Ascending aorta (tissue), 2 donors: Measurements from ENCODE around the gene TMEM109. TPM values are rescaled to one million over a fixed set of nuclear protein-coding genes. Genes with fewer than 3 reads are reported as not detected.
A peak's percentile ranks its signal among the peaks of the same experiment; 100 is the strongest.

Experiments used
- DNase-seq, 2 donors: peaks; one replicate each; pipeline ENCODE4 v3.0.0-alpha.2; 2019; ENCODE audit warnings: low spot score in 2 of 2
- H3K27ac ChIP-seq, 2 donors: fragments of 200-600 bp; sonication (generic); one replicate each; pipeline ENCODE4 v1.5.1; 2016 to 2017; ENCODE audit warnings: mild to moderate bottlenecking in 1 of 2
- H3K27me3 ChIP-seq: fragments of 200-600 bp; sonication (generic); one replicate; pipeline ENCODE4 v1.5.1; 2017
- H3K36me3 ChIP-seq, 2 donors: fragments of 200-600 bp; sonication (generic); one replicate each; pipeline ENCODE4 v1.5.1; 2016
- H3K4me1 ChIP-seq, 2 donors: fragments of 200-600 bp; sonication (generic); one replicate each; pipeline ENCODE4 v1.5.1; 2016 to 2017; ENCODE audit warnings: mild to moderate bottlenecking in 1 of 2
- H3K4me3 ChIP-seq, 2 donors: fragments of 200-600 bp; sonication (generic); one replicate each; pipeline ENCODE4 v1.5.1; 2016 to 2017; ENCODE audit warnings: mild to moderate bottlenecking in 1 of 2
- H3K9me3 ChIP-seq, 2 donors: fragments of 200-600 bp; sonication (generic); one replicate each; pipeline ENCODE4 v1.5.1; 2016
- CTCF ChIP-seq, 3 experiments: fragments of 200-600 bp in 2 of 3; fragments of 450-650 bp in 1 of 3; sonication (generic) in 2 of 3; IDR thresholded peaks; one replicate each; pipeline ENCODE4 v1.5.1; 2016 to 2019; ENCODE audit warnings: antibody characterized with exemption in 3 of 3, mild to moderate bottlenecking in 1 of 3, moderate library complexity in 1 of 3
- intact Hi-C: fragments of 100-400 bp; cut with DNase I; formaldehyde crosslinking; loops from one replicate; pipeline ENCODE4 v1.15.1; 2023
- total RNA-seq: library from RNA; depleted of rRNA; stranded (reverse); fragments of >200 nt; gene quantifications from one replicate; pipeline ENCODE4 v1.1.0, GENCODE V29; 2016

TMEM109 gene
- total RNA-seq, 1 donor from 2014 or later, result 238 TPM

- intact Hi-C loops, result loop anchor here (5.0 kb wide), 1 partner anchor 120 kb away; no protein-coding TSS in a partner anchor
Measured at GRCh38 chr11:60897496-60897895, 16.5 kb upstream of the TMEM109 start.

GRCh38 chr11:60899046-60899936 is 14.7 kb upstream of the TMEM109 start:
- no peak for DNase-seq
- Histone ChIP-seq H3K9me3 (no peaks in the 10 kb centered on the region), H3K36me3 (peaks cover 78 to 86% of the 10 kb centered on the region in 2 donors), H3K4me1 (no peaks in the 10 kb centered on the region), H3K27me3 (no peaks in the 10 kb centered on the region), H3K4me3 (no peak overlapping the region), H3K27ac (no peak overlapping the region)
- peak; percentile 70 to 97 (median 95) for TF ChIP-seq CTCF (IDR thresholded peaks at IDR 0.05)
- intact Hi-C loops, result loop anchor here (1.0 to 5.0 kb wide), 2 partner anchors 68 to 122 kb away; no protein-coding TSS in a partner anchor

More at GRCh38 chr11:60897496-60897895, 16.5 kb upstream of the TMEM109 start:
- H3K27ac ChIP-seq, result no peak overlapping the region
- no peak for DNase-seq
- H3K36me3 ChIP-seq, result peaks cover 85 to 86% of the 10 kb centered on the region in 2 donors
- no peak overlapping the region for H3K4me3 ChIP-seq
- H3K27me3 ChIP-seq, result no peaks in the 10 kb centered on the region
- H3K9me3 ChIP-seq, result no peaks in the 10 kb centered on the region
- no peaks in the 10 kb centered on the region for H3K4me1 ChIP-seq
- TF ChIP-seq CTCF (IDR thresholded peaks at IDR 0.05), result no peak

DNA sequence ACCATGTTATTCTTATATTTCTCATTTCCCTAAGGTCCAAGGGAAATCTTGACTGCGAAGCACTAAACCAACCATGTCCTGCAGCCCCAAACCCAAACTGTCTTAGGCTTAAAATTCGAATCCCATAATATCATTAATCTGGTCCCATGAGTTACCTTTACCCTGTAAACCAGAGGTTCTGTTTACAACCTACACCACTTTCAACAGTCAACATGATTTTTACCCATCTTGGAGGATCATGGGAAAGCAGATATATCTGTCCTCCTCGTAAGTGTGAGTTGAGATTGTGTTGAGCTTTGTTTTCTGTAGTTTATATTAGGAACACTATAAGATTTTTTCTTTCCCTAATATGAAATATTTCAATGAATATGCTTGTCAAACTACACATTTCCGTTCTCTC is 14.0 kb upstream of the TMEM109 start:
- intact Hi-C loops, result loop anchor here (1.0 to 5.0 kb wide), 2 partner anchors 69 to 123 kb away; no protein-coding TSS in a partner anchor
- DNase-seq, result no peak
- Histone ChIP-seq H3K4me1 (peaks cover 1 to 4% of the 10 kb centered on the region in 2 donors), H3K27me3 (no peaks in the 10 kb centered on the region), H3K36me3 (peaks cover 71 to 79% of the 10 kb centered on the region in 2 donors), H3K27ac (no peak overlapping the region), H3K9me3 (no peaks in the 10 kb centered on the region), H3K4me3 (no peak overlapping the region)
- no peak for TF ChIP-seq CTCF (IDR thresholded peaks at IDR 0.05)

DNA sequence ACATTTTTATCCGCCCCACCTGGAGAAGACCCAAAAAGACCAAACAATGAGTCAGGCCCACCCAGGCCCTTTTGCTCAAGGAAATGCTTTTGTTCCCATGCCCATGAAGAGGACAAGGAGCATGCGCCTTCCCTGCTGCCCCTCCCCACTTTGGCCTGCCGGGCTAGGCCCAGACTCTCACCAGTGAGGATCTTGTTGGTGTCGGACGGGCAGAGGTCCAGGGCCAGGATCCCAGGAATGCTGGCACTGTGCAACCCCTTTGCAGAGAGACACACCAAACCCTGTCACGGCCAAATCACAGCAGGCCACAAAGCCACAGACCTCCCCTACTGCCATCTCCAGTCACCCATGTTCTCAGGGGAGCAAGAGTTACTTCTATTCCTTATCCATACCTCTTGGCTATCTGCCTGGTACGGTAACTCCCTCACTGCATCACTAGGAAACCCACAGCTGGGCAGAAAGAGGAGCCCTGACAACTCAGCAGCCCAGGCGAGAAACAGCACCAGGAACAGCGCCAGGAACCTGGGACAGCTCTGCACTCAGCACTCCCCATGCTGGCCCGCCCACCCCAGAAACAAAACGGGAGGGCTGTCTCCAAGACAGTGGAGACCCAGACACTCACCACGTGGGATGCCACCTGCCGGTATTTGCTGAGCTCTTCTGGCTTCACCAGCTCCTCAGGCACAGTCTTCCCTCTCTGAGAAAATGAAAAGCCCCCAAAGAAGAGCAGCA is 13.1 kb upstream of the TMEM109 start:
- Histone ChIP-seq H3K27me3 (no peaks in the 10 kb centered on the region), H3K36me3 (peaks cover 64 to 70% of the 10 kb centered on the region in 2 donors), H3K9me3 (no peaks in the 10 kb centered on the region), H3K27ac (no peak overlapping the region), H3K4me3 (no peak overlapping the region), H3K4me1 (peaks cover 3 to 13% of the 10 kb centered on the region in 2 donors)
- no peak for DNase-seq
- TF ChIP-seq CTCF (IDR thresholded peaks at IDR 0.05), result no peak
- intact Hi-C loops, result no loop called here

- intact Hi-C loops, result no loop called here
- no peak overlapping the region for H3K27ac ChIP-seq
- TF ChIP-seq CTCF (IDR thresholded peaks at IDR 0.05), result no peak
- H3K27me3 ChIP-seq, result no peaks in the 10 kb centered on the region
- peaks cover 48 to 53% of the 10 kb centered on the region in 2 donors for H3K36me3 ChIP-seq
- H3K4me3 ChIP-seq, result no peak overlapping the region
- H3K4me1 ChIP-seq, result peaks cover 6 to 18% of the 10 kb centered on the region in 2 donors
- no peak for DNase-seq
- no peaks in the 10 kb centered on the region for H3K9me3 ChIP-seq
Measured at GRCh38 chr11:60902625-60903024, 11.3 kb upstream of the TMEM109 start.
